GM15510 (cell line): ENCODE data around the gene LIMA1.

Experiments
- POLR2A ChIP-seq: IDR thresholded peaks from 3 replicates; pipeline ENCODE4 v1.6.1; 2011; ENCODE audit warnings: borderline replicate concordance; ENCODE audit not compliant: insufficient read length; ENCODE audit errors: extremely low read depth

Gene LIMA1

DNA sequence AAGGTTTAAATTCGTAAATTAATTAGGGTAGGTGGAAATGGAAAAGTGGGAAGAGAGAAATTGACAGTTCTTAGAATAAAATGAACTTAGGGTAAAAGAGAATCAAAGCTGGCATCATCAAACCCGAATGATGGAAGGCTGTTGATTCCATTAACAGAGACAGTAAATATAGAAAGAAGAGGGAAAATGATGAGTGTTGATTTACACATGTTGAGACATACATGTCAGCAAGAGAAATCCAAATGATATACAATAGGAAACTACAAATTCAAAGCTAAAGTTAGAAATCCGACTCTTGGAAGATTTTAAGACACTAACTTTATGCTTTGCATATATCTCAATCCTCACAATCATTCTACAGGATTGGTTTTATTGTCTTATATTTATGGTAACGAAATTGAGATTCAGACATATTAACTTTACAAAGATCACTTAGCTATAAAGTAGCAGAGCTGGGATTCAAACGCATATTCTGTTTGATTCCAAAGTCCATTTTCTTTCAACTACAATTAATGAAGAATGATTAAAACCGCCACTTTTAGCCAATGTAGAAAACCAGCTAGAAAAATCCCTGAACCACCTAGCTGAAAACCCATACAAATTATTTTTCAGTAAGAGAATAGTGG, 30.2 kb downstream of the LIMA1 start:
- TF ChIP-seq POLR2A, result no peak

DNA sequence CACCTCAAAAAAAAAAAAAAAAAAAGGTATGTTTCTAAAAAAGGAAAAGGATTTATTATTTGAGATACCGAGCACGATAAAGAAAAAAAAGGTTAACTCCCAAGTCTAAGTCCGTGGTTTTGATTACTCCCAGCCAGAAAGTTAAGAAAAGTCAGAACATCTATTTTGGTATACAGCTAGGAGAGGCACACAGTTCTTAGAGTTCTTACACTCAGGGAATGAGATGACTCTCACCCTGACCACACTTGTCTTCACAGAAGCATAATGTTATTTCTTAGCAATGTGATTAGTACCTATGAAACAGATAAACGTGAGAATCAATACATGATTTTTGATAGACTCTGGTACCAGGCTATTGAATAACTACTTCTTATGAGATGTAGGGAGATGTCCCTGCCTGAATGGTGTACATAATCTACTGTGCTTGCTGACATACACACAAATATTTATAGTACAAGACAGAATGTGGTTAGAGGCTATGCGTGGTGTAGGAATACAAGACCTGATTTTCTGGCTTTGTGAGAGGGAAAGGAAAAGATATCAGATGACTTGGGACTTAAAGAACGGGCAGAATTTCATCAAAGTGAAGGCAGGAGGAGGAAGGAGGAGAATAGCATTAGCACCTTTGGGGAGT, 31.6 kb downstream of the LIMA1 start:
- no peak for TF ChIP-seq POLR2A

DNA sequence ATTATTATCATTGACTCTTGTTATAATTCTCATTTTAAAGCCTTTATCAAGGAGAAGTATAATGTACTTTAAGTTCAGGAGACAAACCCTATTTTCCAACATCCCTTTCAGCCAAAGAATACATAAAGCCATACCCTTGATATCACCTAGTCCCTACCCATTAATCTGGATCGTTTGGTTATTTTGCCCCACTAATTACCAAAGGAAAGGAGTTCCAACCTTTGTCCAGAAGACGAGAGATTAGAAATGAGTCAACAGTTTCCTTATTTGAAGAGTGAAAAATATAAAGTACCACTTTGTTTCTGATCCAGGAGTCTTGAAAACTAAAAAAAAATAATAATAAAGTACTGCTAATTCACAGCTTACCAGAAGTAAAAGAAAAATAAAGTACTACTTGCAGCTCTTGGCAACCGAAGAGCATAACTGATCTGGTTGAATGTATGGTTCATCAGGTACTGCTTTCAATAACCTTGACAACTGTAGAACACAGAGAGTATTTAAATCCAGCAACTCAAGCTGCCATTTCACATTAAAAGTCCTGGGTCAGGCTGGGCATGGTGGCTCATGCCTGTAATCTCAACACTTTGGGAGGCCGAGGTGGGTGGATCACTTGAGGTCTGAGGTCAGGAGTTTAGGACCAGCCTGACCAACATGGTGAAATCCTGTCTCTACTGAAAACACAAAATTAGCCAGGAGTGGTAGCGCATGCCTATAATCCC, 33.7 kb downstream of the LIMA1 start:
- TF ChIP-seq POLR2A, result no peak

DNA sequence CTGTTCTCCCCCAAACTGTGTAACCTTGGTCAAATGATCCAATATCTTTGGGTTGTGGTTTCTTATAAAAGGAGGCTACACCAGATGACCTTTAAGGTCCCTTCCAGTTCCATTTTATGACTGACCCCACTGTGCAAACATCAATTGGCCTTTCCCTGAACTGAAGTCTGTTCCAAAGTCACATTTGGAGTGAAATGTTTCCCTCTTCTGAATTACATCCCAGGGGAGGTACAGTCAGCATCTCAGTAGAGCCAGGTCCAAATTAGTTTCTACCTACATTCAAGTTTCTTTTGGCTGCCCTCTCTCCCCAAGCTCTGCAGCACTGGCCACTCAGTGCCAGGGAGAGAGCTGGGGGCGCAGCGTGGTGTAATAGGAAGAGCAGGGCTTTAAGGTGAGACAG, 34.4 kb downstream of the LIMA1 start:
- no peak for TF ChIP-seq POLR2A

DNA sequence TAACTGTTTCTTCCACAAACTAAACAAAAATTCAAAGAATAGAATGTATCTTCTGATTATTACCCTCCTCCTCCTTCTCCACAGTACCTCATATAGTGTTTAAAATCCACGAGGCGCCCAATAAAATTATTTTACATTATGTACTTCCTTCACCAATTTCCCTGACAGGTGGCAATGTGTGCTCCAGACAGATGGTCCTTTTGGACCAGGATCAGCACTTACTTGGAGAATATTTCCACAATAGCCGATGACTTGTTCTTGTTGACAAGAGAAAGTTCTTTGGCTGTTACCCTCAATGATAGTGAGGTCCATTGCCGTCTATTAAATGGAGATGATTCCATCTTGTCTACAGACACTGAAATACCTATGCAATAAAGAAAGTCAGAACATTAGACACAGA, 34.9 kb downstream of the LIMA1 start:
- no peak for TF ChIP-seq POLR2A

DNA sequence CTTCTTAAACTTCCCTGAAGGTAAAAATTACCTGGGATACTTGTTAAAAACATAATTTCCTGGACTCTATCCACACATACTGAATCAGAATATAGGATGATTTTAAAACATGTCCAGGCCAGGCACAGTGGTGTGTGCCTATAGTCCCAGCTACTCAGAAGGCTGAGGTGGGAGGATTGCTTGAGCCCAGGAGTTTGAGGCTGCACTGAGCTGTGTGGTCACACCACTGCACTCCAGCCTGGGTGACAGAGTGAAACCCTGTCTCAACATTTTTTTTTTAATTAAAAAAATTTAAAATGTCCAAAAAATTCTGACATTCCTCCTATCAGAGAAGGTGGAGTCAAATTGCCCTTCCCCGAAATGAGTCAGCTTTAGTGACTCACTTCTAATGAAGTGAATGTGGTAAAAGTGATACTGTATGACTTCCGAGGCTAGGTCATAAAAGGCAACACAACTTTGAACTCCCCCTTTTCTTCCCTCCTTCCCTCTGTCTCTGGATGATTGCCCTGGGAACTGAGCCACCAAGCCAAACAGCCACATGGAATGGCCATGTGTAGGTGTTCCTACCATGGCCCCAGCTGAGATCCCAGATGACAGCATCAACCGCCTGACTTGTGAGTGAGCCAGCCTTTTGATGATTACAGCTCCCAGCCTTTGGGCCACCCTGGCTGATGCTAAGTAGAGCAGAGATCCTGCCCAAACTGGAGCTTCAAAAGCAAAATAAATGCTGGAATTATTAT, 36.3 kb downstream of the LIMA1 start:
- no peak for TF ChIP-seq POLR2A

DNA sequence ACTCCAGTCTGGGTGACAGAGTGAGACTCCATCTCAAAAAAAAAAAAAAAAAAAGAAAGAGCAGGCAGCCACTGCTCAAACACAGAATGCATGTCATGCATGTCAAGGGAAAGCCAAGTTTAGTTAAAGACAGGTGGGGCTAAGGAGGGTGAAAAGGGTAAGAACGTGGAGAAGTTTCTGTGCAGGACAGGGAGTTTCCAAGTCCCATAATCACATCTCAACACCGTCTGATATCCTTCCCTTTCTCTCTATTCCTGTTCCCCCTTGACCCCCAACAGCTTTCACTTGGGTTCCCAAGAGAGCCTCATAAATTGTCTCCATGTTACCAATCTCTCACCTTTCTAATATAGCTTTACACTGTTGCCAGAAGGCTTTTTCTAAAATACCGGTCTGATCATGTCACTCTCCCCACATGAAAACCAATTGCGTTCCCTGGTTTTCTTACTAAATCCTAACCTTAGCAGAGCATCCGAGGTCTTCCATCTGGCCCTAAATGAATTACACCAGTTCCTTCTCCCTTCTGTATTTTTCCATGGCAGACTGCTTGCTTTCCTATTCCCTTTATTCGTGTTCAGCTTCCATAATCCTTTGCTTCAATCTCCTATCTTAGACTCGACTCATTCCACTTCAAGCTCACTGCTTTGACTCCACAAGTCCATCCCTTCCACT, 37.0 kb downstream of the LIMA1 start:
- no peak for TF ChIP-seq POLR2A

DNA sequence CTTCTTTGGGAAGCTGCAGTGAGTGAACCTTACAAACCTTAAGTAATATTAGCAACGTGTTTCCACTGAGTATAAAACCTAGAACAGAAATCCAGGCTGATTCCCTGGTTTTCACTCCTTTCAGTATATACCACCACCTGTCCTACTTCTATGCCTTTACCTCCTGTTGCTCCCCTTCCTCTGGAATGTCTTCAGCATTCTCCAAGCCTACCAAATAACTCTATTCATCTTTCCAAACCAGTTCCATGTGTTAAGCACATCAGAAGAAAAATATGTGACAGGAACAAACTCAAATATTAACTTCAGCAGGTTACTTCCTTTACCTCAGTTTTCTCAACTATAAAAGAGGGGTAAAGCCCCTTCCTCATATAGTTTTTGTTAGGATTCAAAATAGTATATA, 39.8 kb downstream of the LIMA1 start:
- no peak for TF ChIP-seq POLR2A

DNA sequence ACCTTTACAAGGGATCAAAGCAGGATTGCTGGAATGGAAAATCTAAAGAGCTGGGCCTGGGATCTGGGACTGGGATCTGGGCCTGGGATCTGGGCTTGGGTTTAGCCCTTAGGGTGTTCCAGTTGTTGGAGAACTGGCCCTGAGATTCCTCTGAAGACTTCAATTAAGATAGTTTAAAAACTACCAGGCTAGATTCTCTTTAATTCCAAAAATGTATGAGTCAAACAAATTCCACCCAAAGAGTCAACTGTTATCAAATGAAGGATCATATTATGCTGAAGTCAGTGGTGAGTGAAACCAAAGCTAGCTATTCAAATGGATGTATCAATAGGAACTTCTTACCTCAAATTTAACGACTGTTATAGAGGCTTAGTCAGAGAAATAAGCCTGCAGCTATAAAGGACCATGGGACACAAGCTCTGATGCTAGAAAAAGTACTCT, 40.5 kb downstream of the LIMA1 start:
- TF ChIP-seq POLR2A, result no peak

DNA sequence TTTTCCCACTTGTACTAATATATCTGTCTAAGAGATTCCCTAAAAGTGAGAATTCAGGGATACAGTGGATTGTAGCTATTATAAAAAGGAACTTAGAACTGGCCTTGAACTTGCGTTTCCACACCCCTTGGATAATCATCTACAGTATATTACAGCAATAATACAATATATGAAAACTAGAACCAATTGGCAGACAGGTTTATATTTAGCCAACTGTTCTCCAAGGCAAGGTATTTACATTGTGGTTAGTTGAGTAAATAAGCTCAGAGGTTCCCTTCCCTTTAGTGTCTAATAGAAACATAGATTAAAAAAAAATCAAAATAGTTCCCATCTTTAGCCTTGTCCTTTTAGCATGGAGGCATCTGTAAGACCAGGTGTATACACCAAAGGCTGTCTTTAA, 42.1 kb downstream of the LIMA1 start:
- TF ChIP-seq POLR2A, result no peak

DNA sequence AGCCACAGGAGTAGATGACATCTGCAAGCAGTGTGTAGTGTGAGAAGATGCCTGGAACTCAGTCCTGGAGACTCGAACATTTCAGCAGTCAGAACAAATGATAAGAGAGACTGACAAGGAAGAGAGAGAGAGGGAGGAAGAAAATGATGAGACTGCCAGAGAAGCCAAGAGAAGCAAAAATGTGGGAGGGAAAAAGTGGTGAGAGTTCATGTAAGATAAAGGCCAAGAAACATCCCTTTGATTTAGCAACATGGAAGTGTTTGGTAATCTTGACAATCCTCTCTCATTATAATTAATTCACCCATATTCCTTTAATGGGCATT, 42.6 kb downstream of the LIMA1 start:
- TF ChIP-seq POLR2A, result no peak

DNA sequence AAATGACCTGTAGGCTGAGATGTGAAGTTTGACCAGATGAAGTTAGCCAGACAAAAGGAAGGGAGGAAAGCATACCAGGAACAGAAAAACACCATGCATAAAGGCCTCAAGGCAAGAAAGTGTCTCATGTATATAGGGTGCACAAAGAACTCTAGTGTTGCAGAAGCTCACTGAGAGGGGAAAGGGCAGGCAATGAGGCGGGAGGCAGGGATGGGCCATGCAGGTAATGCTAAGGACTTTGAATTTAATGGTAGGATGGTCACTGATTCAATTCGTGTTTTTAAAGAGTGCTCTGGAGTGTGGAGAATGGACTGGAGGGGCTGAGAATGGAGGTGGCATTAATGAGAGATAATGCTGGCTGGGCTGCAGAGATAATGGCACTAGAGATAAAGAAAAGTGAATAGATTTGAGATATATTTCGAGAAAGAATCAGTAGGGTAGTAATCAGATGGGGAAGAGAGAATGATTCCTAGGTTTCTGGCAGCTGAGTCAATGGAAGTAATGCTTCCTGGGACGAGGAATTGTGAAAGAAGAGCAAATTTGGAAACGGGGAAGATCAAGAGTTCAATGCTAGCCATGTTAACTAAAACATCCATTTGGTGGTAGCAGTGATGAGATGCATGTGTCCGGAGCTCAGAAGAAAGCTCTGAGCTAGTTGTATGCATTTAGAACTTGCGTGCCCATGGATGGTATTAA, 43.1 kb downstream of the LIMA1 start:
- TF ChIP-seq POLR2A, result no peak

DNA sequence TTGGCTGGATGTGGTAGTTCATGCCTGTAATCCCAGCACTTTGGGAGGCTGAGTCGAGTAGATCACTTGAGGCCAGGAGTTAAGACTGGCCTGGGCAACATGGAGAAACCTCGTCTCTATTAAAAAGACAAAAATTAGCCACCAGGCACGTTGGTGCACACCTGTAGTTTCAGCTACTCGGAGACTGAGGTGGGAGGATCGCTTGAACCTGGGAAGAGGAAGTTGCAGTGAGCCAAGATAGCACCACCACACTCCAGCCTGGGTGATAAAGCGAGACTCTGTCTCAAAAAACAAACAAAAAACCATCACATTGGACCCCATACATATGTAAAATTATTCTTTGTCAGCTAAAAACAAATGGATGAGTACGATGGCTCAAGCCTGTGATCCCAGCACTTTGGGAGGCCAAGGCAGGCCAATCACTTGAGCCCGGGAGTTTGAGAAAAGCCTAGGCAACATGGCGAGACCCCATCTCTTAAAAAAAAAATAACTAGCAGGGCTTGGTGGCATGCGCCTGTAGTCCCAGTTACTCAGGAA, 43.9 kb downstream of the LIMA1 start:
- TF ChIP-seq POLR2A, result no peak

DNA sequence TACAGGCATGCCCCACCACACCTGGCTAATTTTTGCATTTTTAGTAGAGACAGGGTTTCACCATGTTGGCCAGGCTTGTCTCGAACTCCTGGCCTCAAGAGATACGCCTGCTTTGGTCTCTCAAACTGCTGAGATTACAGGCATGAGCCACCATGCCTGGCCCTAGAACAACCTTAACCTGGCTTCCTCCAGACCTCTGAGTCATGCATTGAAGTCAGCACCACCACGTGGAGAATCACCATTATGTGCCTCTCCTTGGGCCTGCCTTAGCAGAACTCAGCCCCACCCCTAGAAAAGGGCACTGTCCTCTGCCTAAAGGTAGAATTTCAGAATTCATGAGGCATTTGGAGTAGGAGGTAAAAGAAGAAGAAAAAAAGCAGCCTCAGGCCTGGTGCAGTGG, 49.0 kb downstream of the LIMA1 start:
- no peak for TF ChIP-seq POLR2A
